GM12878 (cell line): ENCODE measurements around the gene SPATC1L. TPM values are rescaled to one million over a fixed set of nuclear protein-coding genes. Genes with fewer than 3 reads are reported as not detected.

Source experiments
- ATAC-seq: fragments of 200-7000 bp; cut with Tn5 transposase; 3 replicates; pipeline ENCODE4 v1.9.1; 2020; ENCODE audit warnings: mild to moderate bottlenecking, moderate library complexity
- BruUV-seq: library from RNA; stranded (reverse); fragments of 400-500 nt; replicated peaks from 2 replicates; lab custom pipeline; 2021; lab: Mats Ljungman, UMichigan
- CTCF ChIA-PET: fragments of 300-600 bp; sonication (Branson Sonifier 250); formaldehyde crosslinking; extraction: SDS; loops from one replicate; lab custom pipeline; 2021; ENCODE audit warnings: inconsistent platforms; lab: Yijun Ruan, JAX
- POLR2A ChIA-PET: fragments of 350-600 bp; formaldehyde crosslinking; extraction: SDS; loops from one replicate; lab custom pipeline; 2021; ENCODE audit warnings: inconsistent platforms; lab: Charles Lee
- RAD21 ChIA-PET: fragments of 300-600 bp; sonication (Branson Sonifier 250); formaldehyde crosslinking; loops from one replicate; lab custom pipeline; 2023; ENCODE audit warnings: antibody characterized with exemption; ENCODE audit not compliant: unreplicated experiment; lab: Charles Lee
- SMC1A ChIA-PET: fragments of 300-600 bp; sonication (Branson Sonifier 250); formaldehyde crosslinking; loops from one replicate; lab custom pipeline; 2023; ENCODE audit not compliant: unreplicated experiment, uncharacterized antibody; lab: Charles Lee
- DNase-seq: peaks from one replicate; pipeline ENCODE4 v3.0.0-alpha.2; 2011; ENCODE audit warnings: low read depth, low spot score
- FAIRE-seq: peaks from 3 replicates; lab custom pipeline; 2011; peaks lifted over from hg19 to GRCh38; lab: Jason Lieb, UNC
- H2AFZ ChIP-seq: 2 replicates; pipeline ENCODE4 v1.6.0; 2011; ENCODE audit warnings: low read depth, low read length, control low read depth; ENCODE audit not compliant: control insufficient read depth
- H3K27ac ChIP-seq: 2 replicates; pipeline ENCODE4 v1.5.1; 2011; ENCODE audit warnings: control low read depth; ENCODE audit not compliant: control insufficient read depth, insufficient read depth
- H3K27me3 ChIP-seq, 2 experiments: replicated peaks in 1 of 2; 2 replicates each; pipeline versions ENCODE4 v1.6.0 to v1.6.1; 2011; ENCODE audit warnings: low read length in 1 of 2; ENCODE audit not compliant: control insufficient read depth in 2 of 2, insufficient read depth in 2 of 2
- H3K36me3 ChIP-seq, 2 experiments: 2 replicates each; pipeline ENCODE4 v1.5.1; 2011; ENCODE audit warnings: low read length in 1 of 2; ENCODE audit not compliant: control insufficient read depth in 2 of 2, insufficient read depth in 2 of 2
- H3K4me1 ChIP-seq: 2 replicates; pipeline ENCODE4 v1.6.1; 2011; ENCODE audit warnings: mild to moderate bottlenecking, low read length, moderate library complexity, mixed read lengths; ENCODE audit not compliant: control insufficient read depth, insufficient read depth
- H3K4me2 ChIP-seq: 2 replicates; pipeline ENCODE4 v1.6.0; 2011; ENCODE audit warnings: control low read depth; ENCODE audit not compliant: control insufficient read depth, insufficient read depth
- H3K4me3 ChIP-seq: fragments of 200-600 bp; sonication (generic); 2 replicates; pipeline ENCODE4 v1.5.1; 2016
- H3K79me2 ChIP-seq: 2 replicates; pipeline ENCODE4 v1.6.0; 2011; ENCODE audit warnings: low read length; ENCODE audit not compliant: control insufficient read depth, insufficient read depth
- H3K9ac ChIP-seq: 2 replicates; pipeline ENCODE4 v1.8.0; 2011; ENCODE audit warnings: low read length, control low read depth, mixed read lengths; ENCODE audit not compliant: control insufficient read depth, insufficient read depth
- H3K9me3 ChIP-seq: replicated peaks from 3 replicates; pipeline ENCODE4 v1.5.1; 2011; ENCODE audit warnings: mild to moderate bottlenecking, low read length; ENCODE audit not compliant: control insufficient read depth, insufficient read depth
- H4K20me1 ChIP-seq: 2 replicates; pipeline ENCODE4 v1.6.0; 2011; ENCODE audit not compliant: control insufficient read depth, insufficient read depth
- ETV6 ChIP-seq, 2 experiments: fragments of 450-650 bp in 1 of 2; IDR thresholded peaks in 1 of 2; conservative IDR thresholded peaks in 1 of 2; 2 replicates each; pipeline ENCODE4 v1.6.1; 2014; ENCODE audit warnings: antibody characterized with exemption in 1 of 2, borderline replicate concordance in 1 of 2, low read depth in 1 of 2, mild to moderate bottlenecking in 1 of 2, moderate library complexity in 1 of 2
- FOXM1 ChIP-seq: IDR thresholded peaks from 2 replicates; pipeline ENCODE4 v1.6.1; 2012; ENCODE audit warnings: low read depth, mild to moderate bottlenecking, inconsistent platforms, low read length, moderate library complexity
- KLF5 ChIP-seq: fragments of 450-650 bp; IDR thresholded peaks from 2 replicates; pipeline ENCODE4 v1.6.1; 2014; ENCODE audit warnings: mild to moderate bottlenecking; ENCODE audit not compliant: partially characterized antibody
- MXI1 ChIP-seq: fragments of 150-350 bp; IDR thresholded peaks from 2 replicates; pipeline ENCODE4 v1.6.1; 2011; ENCODE audit warnings: low read depth, mild to moderate bottlenecking, inconsistent platforms, low read length, improper control_type of control experiment
- NFYB ChIP-seq: IDR thresholded peaks from 2 replicates; pipeline ENCODE4 v1.6.1; 2011; ENCODE audit warnings: low read depth, mild to moderate bottlenecking, low read length, improper control_type of control experiment, moderate library complexity; ENCODE audit not compliant: insufficient read depth
- POLR2A ChIP-seq: IDR thresholded peaks from 2 replicates; pipeline ENCODE4 v1.6.1; 2011; ENCODE audit warnings: low read depth, mild to moderate bottlenecking, low read length
- SMAD1 ChIP-seq: fragments of 450-650 bp; IDR thresholded peaks from 2 replicates; pipeline ENCODE4 v1.6.1; 2018; ENCODE audit warnings: mild to moderate bottlenecking, low read depth; ENCODE audit not compliant: partially characterized antibody
- SRF ChIP-seq, 2 experiments: IDR thresholded peaks; 2 replicates each; pipeline ENCODE4 v1.6.1; 2011; ENCODE audit warnings: low read depth in 2 of 2, low read length in 2 of 2, mild to moderate bottlenecking in 1 of 2, moderate library complexity in 1 of 2
- ZBTB33 ChIP-seq: fragments of 450-650 bp; IDR thresholded peaks from 2 replicates; pipeline ENCODE4 v1.6.1; 2017; ENCODE audit warnings: mild to moderate bottlenecking
- WGBS: methylation state at CpG from one replicate; pipeline ENCODE4 v1.1.6; 2016; ENCODE audit warnings: low lambda C conversion rate; ENCODE audit not compliant: insufficient replicate concordance, insufficient coverage; ENCODE audit errors: missing lambda C conversion rate; 5-methylcytosine and 5-hydroxymethylcytosine counted together
- in situ Hi-C: fragments of 300-500 bp; cut with MboI; formaldehyde crosslinking; loops from 9 replicates; pipeline ENCODE4 v1.14.3; 2018; ENCODE audit warnings: mixed read lengths
- intact Hi-C: fragments of 100-400 bp; cut with micrococcal nuclease; formaldehyde crosslinking; loops from one replicate; pipeline ENCODE4 v1.14.2; 2022; ENCODE audit not compliant: unreplicated experiment
- polyA plus RNA-seq, 11 experiments: library from polyadenylated mRNA; depleted of rRNA in 4 of 11; unstranded in 6 of 11; stranded (reverse) in 5 of 11; fragments of >200 nt; fragmentation: Nextera tagmentation in 4 of 11; fragmentation: Illumina TruSeq in 1 of 11; extraction: Ambion mirVana in 4 of 11; extraction: Trizol in 1 of 11; gene quantifications; 1 replicate in 1 of 11; 2 replicates in 10 of 11; pipeline versions ENCODE4 v1.2.1 to v1.2.3, GENCODE V29; 2011 to 2016; ENCODE audit warnings: inconsistent platforms in 2 of 11, missing spikeins in 2 of 11, low read depth in 1 of 11
- total RNA-seq, 4 experiments: library from RNA; depleted of rRNA in 3 of 4; stranded (reverse); fragments of >200 nt in 3 of 4; fragmentation: Illumina TruSeq in 1 of 4; extraction: Trizol in 1 of 4; gene quantifications; 2 replicates each; pipeline versions ENCODE4 v1.2.1 to v1.2.3, GENCODE V29; 2013 to 2021
- TF ChIP-seq, protein P1 (sequence below): fragments of 450-650 bp; IDR thresholded peaks from 2 replicates; pipeline ENCODE4 v1.6.1; 2017; ENCODE audit warnings: low read depth, mild to moderate bottlenecking, moderate library complexity

SPATC1L gene
- total and polyA plus RNA-seq, 10 of the 15 experiments (the other 5 are each of a cell fraction or from before 2014, with no cell fraction given), result 1.4 to 16.0 (median 7.0) TPM; not detected in 2

DNA sequence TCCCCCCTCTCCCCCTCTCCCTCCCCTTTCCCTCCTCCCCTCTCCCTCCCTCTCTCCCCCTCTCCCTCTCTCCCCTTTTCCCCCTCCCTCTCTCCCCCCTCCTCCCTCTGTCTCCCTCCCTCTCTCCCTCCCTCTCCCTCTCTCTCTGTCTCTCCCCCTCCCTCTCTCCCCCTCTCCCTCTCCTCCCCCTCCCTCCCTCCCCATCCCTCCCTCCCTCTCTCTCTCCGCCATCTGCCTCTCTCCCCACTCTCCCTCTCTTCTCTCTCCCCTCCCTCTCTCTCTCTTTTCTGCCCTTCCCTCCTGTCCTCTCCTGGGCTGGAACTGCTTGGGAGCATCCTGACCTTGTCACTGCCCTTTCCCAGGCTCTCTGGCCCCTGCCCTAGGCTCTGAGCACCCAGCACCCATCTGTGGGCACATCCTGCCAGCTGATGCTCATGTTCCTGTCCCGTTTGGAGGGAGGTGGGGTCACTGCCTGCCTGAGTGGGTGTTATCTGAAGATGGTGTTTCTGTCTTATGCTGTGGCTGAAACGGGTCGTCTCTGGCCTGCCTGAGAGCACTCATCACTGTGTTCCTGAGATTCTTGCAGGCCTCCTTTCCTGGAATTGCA is 39.7 kb downstream of the SPATC1L start (continued):
- TF ChIP-seq, protein P1, sequence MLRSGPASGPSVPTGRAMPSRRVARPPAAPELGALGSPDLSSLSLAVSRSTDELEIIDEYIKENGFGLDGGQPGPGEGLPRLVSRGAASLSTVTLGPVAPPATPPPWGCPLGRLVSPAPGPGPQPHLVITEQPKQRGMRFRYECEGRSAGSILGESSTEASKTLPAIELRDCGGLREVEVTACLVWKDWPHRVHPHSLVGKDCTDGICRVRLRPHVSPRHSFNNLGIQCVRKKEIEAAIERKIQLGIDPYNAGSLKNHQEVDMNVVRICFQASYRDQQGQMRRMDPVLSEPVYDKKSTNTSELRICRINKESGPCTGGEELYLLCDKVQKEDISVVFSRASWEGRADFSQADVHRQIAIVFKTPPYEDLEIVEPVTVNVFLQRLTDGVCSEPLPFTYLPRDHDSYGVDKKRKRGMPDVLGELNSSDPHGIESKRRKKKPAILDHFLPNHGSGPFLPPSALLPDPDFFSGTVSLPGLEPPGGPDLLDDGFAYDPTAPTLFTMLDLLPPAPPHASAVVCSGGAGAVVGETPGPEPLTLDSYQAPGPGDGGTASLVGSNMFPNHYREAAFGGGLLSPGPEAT, result no peak
- TF ChIP-seq KLF5 (no peak), POLR2A (no peak), MXI1 (no peak), SMAD1 (no peak), ETV6 (conservative IDR thresholded peaks at IDR 0.05 in 1 of 2, IDR thresholded peaks at IDR 0.05 in 1 of 2; ENCODE audit: borderline replicate concordance in 1 of 2, low read depth in 1 of 2) (no peak)
- TF ChIP-seq, all 136 proteins: peak for 0

DNA sequence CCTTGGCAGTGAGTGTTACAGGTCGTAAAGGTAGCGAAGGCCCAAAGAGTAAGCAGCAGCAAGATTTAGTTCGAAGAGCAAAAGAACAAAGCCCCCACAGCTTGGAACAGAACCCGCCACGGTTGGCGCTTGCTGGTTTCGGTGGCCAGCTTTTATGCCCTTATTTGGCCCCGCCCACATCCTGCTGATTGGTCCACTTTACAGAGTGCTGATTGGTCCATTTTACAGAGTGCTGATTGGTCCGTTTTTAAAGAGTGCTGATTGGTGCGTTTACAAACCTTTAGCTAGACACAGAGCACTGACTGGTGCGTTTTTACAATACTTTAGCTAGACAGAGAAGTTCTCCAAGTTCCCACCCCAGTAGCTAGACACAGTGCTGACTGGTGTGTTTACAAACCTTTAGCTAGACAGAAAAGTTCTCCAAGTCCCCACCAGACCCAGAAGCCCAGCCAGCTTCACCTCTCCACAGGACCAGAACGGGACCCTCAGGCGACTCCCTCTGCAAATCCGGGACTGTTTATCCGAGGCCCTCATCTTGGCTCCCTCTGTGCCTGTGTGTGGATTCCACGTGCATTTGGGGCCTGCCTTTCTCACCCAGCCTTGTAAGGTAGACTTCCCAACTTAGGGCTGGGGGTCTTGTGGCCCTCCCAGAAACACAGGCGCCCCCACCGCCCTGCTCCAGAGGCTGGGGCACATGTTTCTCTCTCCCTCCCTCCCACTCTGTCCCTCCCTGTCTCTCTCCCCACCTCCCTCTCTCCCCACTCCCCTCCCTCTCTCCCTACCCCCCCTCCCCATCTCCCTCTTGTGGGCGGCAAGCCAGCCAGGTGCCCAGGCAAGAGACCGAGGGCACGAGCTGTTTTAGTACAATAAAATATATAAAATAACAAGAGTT is 41.4 kb downstream of the SPATC1L start:
- SMC1A ChIA-PET, result interaction anchor here (0.8 to 2.9 kb wide), 12 partner anchors 11 to 494 kb away, joined by 3 to 15 read pairs (median 4); partner anchors contain the start of genes MCM3AP and YBEY
- POLR2A ChIA-PET, result interaction anchor here (0.6 to 1.4 kb wide), 4 partner anchors 75 to 170 kb away, joined by 3 to 5 read pairs (median 3); no protein-coding TSS in a partner anchor
- in situ Hi-C loops, result no loop called here

More for the DNA sequence above, 41.4 kb downstream of the SPATC1L start:
- Histone ChIP-seq H3K4me2 (no peak overlapping the region), H3K79me2 (no peaks in the 10 kb centered on the region), H3K27ac (no peak overlapping the region), H3K27me3 (no peaks in the 10 kb centered on the region), H3K9me3 (no peaks in the 10 kb centered on the region; the same call in 2 of the 3 replicates), H3K36me3 (no peaks in the 10 kb centered on the region), H3K4me1 (no peaks in the 10 kb centered on the region; the same call in 1 of the 2 replicates), H2AFZ (no peak overlapping the region), H3K9ac (no peak overlapping the region), H4K20me1 (no peaks in the 10 kb centered on the region), H3K4me3 (no peak overlapping the region)
- FAIRE-seq (no peak), ATAC-seq (no peak), DNase-seq (no peak)
- WGBS, result 71% methylated on average over 19 of the region's 21 CpGs
- BruUV-seq, result no TSS peak
- intact Hi-C loops, result loop anchor here (5.0 to 10.0 kb wide), 3 partner anchors 84 to 171 kb away; partner anchors contain the start of genes LSS, MCM3AP and YBEY
- ChIA-PET CTCF (interaction anchor here (0.7 to 2.4 kb wide), 27 partner anchors 10 to 518 kb away, joined by 3 to 34 read pairs (median 5); partner anchors contain the start of genes LSS, MCM3AP, PRMT2 and YBEY), RAD21 (interaction anchor here (0.6 to 2.4 kb wide), 17 partner anchors 86 to 497 kb away, joined by 3 to 17 read pairs (median 4); partner anchors contain the start of genes C21orf58, DIP2A, LSS and MCM3AP)
- TF ChIP-seq SRF (IDR thresholded peaks at IDR 0.05; ENCODE audit: low read depth in 2 of 2, low read length in 2 of 2), result 0 out of 4 replicates have a peak, but pooled peaks have one; percentile 13 to 33
- TF ChIP-seq NFYB, result peak; percentile 71
- TF ChIP-seq FOXM1, result no peak
- TF ChIP-seq ZBTB33, result peak; percentile 88
